Kasumi-1 (cell line): ENCODE measurements around the gene SEZ6.
"Not testable (repeated sequence)": the region's sequence is repeated elsewhere in the genome, so short reads cannot be mapped to it uniquely, and the experiment has no call there.

Source experiments
- DNase-seq, 2 experiments: peaks; one replicate each; lab custom pipeline; 2025; lab: John Stamatoyannopoulos, UW

SEZ6 gene

DNA sequence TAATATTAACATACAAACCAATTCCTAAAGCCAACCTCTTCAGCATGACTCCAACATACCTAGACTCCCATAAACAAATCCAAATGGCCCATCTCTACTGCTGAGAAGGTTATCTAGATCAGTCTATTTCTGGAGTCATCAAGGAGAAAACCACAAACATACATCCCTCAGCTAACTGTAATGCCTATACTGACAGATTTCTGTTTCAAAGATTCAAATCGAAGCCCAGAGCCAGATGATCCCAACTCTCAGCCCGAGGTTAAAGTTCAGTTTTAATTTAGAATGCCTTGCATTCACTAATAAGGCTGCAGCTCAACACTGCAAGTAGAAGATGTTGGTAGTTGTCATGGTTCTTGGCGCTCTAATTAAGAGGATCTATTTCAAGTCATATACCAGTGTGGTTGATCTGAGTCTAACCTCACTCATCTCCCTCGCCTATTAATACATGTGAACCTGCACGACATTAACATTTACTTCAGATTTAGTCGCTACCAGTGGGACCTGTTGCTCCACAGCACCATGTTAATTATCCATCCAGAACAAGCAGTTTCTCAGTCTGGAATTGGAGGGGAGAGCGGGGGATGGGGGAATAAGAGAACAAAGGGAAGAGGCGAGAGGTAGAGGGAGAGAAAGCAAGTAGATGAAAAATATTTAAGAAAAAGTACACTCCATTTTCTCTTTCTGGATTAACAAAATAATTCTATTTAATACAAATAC lies 69.9 kb downstream of the SEZ6 start:
- no peak for DNase-seq

DNA sequence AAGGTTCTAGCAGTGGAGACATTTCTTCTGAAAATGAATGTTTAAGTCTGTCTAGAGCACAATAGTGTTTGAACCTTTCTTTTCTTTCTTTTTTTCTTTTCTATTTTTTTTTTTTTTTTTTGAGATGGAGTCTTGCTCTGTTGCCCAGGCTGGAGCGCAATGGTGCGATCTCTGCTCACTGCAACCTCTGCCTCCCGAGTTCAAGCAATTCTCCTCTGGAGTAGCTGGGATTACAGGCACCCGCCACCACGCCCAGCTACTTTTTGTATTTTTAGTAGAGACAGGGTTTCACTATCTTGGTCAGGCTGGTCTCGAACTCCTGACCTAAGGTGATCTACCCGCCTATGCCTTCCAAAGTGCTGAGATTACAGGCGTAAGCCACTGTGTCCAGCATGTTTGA lies 71.3 kb downstream of the SEZ6 start:
- not testable (repeated sequence) for DNase-seq

DNA sequence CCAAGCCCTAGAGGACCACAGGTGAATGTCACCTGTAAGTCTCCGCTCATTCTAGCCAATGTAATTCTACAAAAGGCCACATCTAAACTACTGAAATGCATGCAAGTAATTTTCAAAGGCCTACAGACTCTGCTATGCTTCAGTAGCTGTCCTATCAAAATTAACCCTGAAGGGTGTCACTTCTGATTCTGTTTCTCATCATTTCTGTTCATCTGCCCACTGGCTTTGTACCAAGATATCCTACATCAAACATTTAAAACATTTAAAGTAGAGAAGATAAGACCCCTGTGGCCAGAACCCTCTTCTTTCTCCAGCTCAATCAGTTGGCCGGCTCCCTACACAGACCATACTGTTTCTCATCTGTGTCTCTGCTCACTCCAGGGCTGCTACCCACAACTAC lies 76.0 kb downstream of the SEZ6 start:
- DNase-seq, result no peak

DNA sequence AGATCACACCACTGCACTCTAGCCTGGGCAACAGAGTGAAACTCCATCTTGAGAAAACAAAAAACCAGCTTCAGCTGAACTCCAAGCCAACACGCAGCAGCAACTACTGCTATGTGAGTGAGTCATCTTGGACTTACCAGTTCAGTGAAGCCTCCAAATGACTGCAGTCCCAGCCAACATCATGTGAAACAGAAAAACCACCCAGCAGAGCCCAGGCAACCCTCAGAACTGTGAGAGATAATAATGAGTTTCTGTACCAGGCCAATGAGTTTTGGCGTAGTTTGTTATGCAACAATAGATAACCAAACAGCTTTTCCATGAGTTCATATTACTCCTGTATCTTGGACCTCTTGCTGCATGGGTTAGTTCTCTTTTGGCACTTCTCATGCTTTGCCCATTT lies 77.8 kb downstream of the SEZ6 start:
- no peak for DNase-seq

DNA sequence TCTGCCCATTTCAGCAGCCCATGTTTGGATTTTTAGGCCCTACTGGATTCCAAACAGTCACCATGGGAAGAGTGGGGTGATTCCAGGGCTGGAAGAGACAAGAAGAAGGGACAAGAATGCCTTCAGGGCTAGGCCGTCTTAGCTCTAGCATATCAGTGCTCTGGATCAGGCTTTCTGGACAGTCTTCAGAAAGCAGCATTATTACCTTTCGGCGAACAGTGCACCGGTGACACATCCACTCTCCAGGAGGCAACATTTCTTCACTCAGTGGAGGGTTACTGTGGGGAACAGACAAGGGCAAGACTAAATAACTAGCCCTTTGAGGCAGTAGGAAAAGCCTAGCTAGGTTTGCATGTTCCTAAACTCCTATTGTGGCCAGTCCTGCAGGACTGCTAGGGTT lies 79.0 kb downstream of the SEZ6 start:
- DNase-seq, result no peak

DNA sequence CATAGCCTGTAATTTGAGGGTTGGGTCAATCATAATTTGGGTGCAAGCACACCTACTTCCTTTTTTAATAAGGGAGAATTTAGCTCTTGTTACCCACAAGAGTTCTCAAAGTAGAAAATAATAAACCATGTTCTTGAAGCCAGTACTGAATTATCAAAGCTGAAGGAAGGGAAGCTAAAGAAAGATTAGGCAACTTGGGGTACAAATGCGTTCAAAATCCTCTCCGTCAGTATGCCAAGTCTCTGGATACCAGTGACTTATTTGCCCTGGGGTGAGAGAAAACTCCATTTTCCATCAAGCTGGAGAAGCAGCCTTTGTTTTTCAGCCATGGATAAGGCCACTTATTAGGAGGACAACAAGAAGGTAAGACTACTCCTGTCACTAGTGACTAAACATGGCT lies 79.5 kb downstream of the SEZ6 start:
- DNase-seq, result no peak

DNA sequence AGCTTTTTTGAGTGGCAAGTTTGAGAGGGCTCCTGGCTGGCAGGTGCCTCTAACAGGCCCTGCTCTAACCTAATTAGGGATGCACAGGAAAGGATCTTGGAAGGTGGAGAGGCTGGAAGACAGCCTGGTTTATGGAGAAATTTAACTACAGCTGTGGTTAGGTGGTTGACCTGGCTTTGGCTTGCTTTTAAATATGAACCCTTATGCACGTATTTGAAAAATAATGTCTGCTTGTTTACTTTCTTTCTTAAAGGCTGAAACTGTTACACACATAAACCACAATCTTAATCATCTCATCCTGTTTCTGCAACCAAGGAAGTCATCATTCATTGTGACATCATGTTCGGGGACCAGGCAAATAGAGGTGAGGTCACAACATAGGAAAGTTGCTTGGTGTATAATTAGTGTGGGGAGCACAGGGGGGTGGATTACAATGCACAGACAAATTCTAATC lies 79.9 kb downstream of the SEZ6 start:
- DNase-seq, result peak; percentile 61 to 70

DNA sequence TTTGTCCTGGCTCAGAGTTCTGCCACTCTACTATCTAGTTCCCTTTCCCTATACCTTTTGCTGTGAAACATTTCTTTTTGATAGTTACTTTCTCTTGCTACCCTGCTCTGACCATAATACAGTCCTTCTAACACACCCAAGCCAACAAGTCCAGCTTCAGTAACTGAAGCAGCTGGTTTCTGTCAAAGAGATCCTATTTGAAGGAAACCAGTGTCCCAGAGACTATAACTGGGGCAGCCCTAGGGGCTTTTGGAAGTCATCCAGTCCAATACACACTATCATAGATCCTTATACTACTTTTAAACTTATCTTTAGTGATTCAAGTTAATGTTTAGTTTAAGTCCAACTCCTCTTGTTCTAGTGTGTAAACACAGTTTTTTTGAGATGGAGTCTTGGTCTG lies 85.6 kb downstream of the SEZ6 start:
- no peak for DNase-seq

DNA sequence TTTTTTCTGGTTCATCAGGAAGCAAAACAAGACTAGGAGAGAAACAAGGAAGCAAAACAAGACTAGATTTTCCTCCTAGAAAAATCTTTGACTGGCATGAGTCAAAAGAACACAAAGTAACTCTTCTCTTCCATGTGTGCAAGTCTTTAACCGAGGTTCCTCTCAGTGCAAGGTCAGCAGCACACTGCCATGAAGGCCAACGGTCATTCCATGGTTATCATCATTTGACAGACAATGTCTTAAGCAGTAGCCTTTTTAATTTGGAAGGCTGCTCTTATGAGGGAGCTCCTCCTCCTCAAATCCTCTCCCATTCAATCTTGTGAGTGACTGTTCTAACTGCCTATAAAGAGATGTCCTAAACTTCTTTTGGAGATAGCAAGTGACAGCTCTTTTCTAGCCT lies 87.5 kb downstream of the SEZ6 start:
- DNase-seq, result no peak

DNA sequence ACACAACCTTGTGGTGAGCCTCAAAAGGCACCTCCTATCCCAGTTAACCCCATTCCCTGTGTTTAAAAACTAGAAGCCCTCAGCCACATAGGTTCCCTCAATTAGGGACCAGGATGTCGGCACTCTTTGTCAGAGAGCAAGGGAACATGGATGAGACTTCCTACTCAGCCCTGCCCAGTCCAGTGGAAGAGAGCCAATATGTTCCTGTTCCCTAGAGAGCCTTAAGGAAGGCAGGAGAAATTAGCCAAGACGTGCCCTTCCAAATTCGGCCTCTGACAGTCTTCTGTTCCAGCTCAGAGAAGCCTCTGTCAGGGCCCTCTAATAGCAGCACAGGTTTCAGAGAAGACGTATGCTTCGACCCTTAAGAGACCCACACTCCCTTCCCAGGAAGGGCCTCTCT lies 88.4 kb downstream of the SEZ6 start:
- DNase-seq, result no peak

DNA sequence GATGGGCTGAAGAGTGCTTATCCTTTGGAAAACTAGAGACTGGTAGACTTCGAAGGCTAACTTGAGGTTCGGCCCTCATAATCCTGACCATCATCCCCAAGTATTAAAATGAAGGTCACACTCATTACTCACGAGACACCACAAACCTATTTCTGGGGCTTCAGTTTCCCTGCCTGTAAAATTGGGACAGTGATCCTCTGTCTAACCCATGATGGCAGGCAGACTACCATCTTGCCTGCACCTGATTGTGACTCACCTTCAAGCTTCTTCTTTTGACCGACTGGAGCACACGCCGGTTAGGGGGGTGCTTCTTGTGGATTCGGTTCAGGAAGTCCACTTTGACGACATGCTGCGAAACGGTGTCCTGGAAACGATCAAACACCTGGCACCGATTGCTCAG lies 88.8 kb downstream of the SEZ6 start:
- no peak for DNase-seq

DNA sequence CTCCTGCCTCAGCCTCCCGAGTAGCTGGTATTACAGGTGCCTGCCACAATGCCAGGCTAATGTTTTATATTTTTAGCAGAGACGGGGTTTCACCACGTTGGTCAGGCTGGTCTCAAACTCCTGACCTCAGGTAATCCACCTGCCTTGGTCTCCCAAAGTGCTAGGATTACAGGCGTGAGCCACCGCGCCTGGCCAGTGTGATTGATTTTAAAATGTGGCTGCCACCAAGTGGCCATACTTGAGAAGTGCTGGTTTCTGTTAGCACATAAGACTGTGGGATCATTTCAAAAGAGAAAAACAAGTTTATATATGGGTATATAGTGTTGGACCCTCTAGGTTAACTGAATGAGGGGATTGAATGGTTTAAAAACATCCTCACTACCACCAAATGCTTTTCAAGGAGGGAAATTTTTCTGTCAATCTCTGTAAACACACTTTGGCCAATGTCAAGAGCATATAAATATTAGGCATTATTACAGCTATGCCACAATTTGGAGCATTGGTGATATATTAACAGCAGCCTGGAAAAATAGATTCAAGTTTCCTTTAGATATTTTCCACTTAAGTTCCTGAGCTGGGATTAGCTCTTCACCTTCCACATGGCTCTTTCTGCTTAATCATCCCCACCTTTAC lies 89.4 kb downstream of the SEZ6 start:
- DNase-seq, result peak; percentile 41 to 62

DNA sequence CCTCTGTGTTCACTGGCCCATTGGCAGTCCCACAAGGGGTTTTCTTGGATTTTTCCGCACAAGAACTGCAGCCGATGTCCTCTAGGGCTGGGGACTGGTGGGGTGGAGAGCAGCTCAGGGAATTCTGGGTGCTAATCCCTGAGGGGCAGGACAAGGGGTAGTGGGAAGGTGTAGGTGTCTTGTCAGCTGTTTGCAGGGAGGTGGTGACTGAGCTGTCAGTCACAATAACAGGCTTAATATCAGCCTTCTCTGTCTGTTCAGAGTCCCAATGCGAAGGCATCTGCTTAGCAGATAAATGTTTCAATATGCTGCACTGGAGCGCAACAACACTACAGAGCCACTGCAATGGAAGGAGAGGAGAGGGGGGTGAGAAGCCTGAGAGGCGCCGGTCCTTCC lies 92.9 kb downstream of the SEZ6 start:
- no peak for DNase-seq

DNA sequence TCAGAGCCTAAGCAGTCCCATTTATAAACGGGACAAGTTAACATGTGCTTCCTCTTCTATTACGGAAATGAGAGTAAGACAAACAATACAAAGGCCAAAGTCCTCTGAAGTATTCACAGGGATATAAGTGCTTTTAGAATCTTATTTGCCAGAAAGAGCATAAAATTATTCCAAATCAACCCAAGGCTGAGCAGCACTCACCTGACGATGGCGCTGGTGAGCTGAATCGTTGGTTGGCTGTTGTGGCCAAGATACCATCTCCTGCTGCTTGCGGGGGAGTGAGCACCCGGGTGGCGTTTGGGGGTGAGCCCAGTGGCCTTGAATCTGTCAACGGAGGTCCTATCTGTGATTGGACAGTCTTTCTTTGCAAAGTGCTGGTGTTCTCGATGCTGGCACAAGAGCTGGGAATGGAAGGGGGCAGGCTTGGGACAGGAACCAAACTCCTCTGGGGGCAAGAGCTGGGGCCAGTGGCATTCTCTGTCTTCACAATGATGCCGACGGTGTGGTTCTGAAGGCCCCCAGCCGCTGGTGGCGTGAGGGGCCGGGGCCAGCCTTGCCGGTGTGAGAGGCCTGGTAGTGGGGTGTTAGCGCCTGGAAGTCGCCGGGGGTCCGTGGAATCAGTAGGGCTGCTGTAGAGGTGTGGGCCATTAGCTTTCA lies 93.4 kb downstream of the SEZ6 start:
- peak in 1 of 2 experiments; percentile 30 for DNase-seq

DNA sequence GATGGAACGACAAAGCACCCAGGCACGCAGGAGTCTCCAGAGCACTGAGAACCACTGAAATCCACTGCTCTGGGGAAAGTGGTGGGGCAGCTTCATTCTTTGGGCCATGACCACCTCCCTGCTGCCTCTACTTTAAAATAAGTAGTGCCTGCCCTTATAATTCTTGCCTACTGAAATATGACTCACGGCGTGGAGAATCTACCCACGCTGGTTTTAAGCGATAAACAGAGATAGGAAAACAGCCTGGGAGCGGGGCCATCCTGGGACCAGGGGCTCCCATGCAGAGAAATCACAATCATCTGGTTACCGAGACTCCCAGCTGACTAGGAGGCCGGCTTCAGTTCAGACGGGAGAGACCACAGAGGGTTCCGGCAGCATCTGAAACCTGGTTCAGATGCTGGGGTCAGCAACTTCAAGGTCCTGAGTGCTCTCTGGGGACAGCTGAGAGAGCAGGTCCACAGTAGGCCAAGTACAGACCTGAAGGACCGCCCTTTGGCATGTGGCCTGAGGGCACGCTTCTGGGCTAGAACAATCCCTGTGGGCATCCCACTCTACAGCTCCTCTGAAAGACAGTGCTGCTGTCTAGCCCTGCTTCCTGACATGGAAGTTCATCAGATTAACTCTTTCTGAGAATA lies 94.3 kb downstream of the SEZ6 start:
- no peak for DNase-seq

DNA sequence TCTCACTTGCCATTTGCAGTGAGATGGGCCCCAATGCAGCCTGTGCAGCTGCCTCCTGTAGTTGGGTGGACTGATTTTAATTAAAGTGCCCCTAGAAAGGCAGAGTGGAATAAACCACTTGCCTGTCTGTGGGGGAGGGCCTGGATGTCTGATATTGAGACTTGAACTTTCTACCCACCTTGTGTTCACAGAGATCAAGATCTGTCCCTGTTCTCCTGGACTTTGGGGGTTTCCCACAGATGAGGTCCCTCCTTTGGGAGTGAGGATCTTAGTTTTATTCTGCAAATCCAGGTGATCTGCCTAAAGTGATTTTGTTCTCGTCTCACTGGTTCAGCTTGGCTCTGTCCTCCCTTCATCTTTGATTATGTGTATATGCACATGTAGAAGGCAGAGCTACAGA lies 95.3 kb downstream of the SEZ6 start:
- no peak for DNase-seq

DNA sequence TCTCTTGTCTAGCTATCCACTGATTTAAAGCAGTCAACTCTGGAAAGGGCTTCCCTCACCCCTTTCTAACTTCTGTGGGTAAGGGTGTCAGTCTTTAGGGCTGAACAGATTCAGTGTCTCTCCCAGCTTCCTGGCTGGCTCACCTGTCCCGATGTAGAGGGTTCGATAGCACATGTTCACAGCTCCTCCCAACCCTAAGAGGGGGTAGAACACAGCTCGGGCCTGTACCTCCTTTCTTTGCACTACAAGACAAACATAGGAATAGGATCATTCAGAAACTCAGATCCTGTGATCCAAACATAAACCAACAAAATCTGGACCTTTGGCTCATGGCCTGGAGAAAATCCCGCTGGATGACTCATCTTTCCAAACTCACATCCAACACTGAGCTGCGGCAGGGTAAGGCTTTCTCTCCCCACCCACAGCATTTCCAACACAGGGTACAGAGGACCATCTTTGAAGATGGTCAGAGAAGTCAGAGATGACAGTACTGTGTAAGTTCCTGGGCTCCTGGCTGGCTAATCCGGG lies 97.1 kb downstream of the SEZ6 start:
- DNase-seq, result no peak

DNA sequence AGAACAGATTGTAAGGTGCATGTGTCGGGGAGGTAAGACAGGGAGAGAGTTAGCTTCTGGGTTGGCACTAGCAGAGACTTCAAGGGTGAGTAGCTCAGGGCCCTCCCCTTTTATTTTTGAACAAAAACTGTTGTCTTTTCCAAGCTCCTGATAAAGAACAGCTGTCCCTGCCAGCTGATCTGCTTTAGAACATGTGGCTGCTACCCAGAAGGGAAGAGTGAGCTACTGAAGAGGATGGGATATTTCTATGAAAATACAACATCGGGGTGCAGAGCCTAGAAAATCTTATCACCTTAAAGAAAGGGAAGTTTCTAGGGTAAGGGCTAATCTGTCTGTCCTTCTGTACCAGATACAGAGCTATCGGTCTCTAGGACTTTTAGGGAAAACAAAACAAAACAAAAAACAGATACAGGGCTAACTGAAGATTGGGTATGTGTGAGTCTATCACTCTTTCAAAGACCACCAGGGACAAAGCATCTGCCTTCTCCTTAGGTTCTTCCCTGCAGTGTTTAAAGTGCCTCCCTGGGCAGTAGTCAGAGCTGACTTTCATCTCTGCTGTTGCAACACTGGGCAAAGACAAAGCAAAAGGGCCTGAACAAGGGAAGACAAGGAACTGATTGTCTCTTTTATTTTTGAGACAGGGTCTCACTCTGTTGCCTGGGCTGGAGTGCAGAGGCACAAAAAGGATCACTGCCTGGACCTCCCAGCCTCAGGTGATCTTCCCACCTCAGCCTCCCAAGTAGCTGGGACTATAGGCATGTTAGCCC lies 97.9 kb downstream of the SEZ6 start:
- no peak for DNase-seq

DNA sequence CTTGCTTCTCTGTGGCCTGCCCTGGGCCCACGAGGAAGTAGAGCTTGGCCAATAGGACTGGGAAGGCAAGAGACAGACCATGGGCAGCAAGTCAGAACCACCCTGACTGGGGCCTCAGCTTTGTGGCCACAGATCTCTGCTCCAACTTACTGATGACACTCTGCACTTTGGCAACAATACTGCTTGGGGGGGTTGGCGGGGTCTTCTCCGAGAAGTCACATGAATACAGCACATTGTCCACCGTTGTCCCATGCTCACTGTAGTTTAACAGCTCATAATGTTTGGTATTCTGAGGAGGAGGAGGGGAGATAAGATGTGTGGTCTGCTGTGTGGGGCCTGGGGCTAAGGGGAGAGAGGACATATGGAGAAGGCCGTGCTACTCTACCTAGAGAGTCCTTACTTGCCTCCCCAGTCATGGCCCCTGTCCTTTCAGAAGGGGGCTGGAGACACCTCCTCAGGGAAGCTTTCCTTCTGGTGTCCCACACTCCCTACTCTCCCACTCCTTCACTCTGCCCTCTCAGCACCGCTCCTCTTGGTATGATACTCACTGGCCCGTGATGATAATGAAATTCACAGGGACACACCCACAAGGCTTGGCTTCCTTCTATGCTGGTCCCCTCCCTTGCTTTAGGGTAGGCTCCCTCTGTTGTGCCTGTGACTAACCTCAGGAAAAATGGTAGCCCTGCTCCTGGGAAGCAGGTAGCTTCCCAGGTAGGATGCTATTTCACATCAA lies 99.0 kb downstream of the SEZ6 start:
- DNase-seq, result no peak

DNA sequence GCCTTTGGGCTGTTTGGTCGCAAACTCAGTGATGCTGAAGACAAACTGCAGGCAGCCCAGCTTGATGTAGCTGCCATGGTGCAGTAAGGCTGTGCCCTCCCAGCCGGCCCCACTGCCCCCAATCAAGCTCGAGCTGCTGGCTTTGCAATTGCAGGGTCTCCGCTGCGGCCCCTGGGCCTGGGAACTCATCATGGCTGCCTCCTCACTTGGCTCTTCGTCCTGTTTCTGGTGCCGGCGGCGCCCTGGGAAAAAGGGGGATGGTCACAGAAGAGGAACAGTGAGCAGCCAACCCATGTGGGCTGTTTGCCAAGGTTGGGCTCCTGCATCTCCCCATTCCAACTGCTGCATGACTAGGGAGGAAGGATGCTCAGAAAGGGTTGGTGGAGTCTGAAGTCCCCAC lies 99.6 kb downstream of the SEZ6 start:
- DNase-seq, result no peak
